Measurements from ENCODE around the gene MARK3.

- TF ChIP-seq EP300 (IDR thresholded peaks at IDR 0.05; ENCODE audit: borderline replicate concordance in 1 of 2, control insufficient read depth in 1 of 2, low read depth in 2 of 2, low read length in 2 of 2) (no peak), ZBTB11 (CRISPR knock-in tag; IDR thresholded peaks at IDR 0.05) (no peak), CTCF (IDR thresholded peaks at IDR 0.05 in 2 of 3, conservative IDR thresholded peaks at IDR 0.05 in 1 of 3; ENCODE audit: control insufficient read depth in 2 of 3, extremely low read depth in 1 of 3, insufficient read depth in 1 of 3, low read depth in 3 of 3, low read length in 3 of 3) (no peak), MYC (IDR thresholded peaks at IDR 0.05; ENCODE audit: insufficient read depth, insufficient read length, insufficient replicate concordance, low read length, severe bottlenecking) (no peak), HDGF (IDR thresholded peaks at IDR 0.05) (no peak), TAF1 (IDR thresholded peaks at IDR 0.05; ENCODE audit: borderline replicate concordance, low read depth, low read length) (no peak), RCOR1 (conservative IDR thresholded peaks at IDR 0.05; ENCODE audit: low read depth, low read length) (no peak), CHD2 (IDR thresholded peaks at IDR 0.05; ENCODE audit: borderline replicate concordance, low read depth, low read length) (no peak), RFX5 (IDR thresholded peaks at IDR 0.05; ENCODE audit: low read depth, low read length) (no peak), ZNF687 (IDR thresholded peaks at IDR 0.05) (no peak), POLR2A (IDR thresholded peaks at IDR 0.05; ENCODE audit: low read depth, low read length) (no peak), BCL3 (IDR thresholded peaks at IDR 0.05; ENCODE audit: borderline replicate concordance, insufficient read depth, low read depth, low read length, poor library complexity, severe bottlenecking) (no peak), RB1 (IDR thresholded peaks at IDR 0.05; ENCODE audit: borderline replicate concordance) (no peak)
Measured at GRCh38 chr14:103377522-103378037, 7.6 kb upstream of the MARK3 start.

All from GM12878 (cell line).